Measurements from ENCODE around the gene BTBD1.
"Not testable (repeated sequence)": the region's sequence is repeated elsewhere in the genome, so short reads cannot be mapped to it uniquely, and the experiment has no call there.

The BTBD1 gene

DNA sequence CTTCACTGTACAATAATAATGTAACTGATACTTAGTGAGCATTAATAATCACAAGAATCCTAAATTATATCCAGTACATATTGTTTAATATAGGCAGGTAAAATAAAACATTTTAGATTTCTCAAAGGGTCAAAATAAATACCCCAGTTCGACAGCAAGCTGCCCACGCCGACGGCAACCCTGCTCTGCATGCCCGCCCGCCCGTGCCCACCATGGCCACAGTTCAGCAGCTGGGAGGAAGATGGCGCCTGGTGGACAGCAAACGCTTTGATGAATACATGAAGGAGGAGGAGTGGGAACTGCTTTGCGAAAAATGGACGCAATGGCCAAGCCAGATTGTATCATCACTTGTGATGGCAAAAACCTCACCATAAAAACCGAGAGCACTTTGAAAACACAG lies 22.9 kb downstream of the BTBD1 start:
- no peak overlapping the region for H3K4me3 ChIP-seq (replicated peaks; ENCODE audit: insufficient read depth, low read length)
- TF ChIP-seq POLR2AphosphoS5 (IDR thresholded peaks at IDR 0.05; ENCODE audit: low read depth) (no peak), SPI1 (IDR thresholded peaks at IDR 0.05; ENCODE audit: borderline replicate concordance, low read depth) (no peak), GABPA (IDR thresholded peaks at IDR 0.05; ENCODE audit: low read depth) (no peak)
- TF ChIP-seq, protein P1, sequence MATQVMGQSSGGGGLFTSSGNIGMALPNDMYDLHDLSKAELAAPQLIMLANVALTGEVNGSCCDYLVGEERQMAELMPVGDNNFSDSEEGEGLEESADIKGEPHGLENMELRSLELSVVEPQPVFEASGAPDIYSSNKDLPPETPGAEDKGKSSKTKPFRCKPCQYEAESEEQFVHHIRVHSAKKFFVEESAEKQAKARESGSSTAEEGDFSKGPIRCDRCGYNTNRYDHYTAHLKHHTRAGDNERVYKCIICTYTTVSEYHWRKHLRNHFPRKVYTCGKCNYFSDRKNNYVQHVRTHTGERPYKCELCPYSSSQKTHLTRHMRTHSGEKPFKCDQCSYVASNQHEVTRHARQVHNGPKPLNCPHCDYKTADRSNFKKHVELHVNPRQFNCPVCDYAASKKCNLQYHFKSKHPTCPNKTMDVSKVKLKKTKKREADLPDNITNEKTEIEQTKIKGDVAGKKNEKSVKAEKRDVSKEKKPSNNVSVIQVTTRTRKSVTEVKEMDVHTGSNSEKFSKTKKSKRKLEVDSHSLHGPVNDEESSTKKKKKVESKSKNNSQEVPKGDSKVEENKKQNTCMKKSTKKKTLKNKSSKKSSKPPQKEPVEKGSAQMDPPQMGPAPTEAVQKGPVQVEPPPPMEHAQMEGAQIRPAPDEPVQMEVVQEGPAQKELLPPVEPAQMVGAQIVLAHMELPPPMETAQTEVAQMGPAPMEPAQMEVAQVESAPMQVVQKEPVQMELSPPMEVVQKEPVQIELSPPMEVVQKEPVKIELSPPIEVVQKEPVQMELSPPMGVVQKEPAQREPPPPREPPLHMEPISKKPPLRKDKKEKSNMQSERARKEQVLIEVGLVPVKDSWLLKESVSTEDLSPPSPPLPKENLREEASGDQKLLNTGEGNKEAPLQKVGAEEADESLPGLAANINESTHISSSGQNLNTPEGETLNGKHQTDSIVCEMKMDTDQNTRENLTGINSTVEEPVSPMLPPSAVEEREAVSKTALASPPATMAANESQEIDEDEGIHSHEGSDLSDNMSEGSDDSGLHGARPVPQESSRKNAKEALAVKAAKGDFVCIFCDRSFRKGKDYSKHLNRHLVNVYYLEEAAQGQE (IDR thresholded peaks at IDR 0.05; ENCODE audit: insufficient replicate concordance, low read depth) = no peak
- DNase-seq (ENCODE audit: low read depth in 1 of 2, low spot score in 1 of 2) = no peak
- H3K27ac ChIP-seq (replicated peaks) = no peak overlapping the region
- no peaks in the 10 kb centered on the region for H3K27me3 ChIP-seq (ENCODE audit: insufficient read depth, poor library complexity, severe bottlenecking)

- no peak overlapping the region for H3K27ac ChIP-seq (replicated peaks)
- TF ChIP-seq, protein P1 (IDR thresholded peaks at IDR 0.05; ENCODE audit: insufficient replicate concordance, low read depth) = no peak
- no peak for TF ChIP-seq POLR2AphosphoS5 (IDR thresholded peaks at IDR 0.05; ENCODE audit: low read depth)
- no peak for TF ChIP-seq CTCF (IDR thresholded peaks at IDR 0.05; ENCODE audit: insufficient read depth, low read length)
- TF ChIP-seq GABPA (IDR thresholded peaks at IDR 0.05; ENCODE audit: low read depth) = no peak
- H3K27me3 ChIP-seq (ENCODE audit: insufficient read depth, poor library complexity, severe bottlenecking) = no peaks in the 10 kb centered on the region
- H3K4me3 ChIP-seq (replicated peaks; ENCODE audit: insufficient read depth, low read length) = no peak overlapping the region
- no peak for DNase-seq (ENCODE audit: low read depth in 1 of 2, low spot score in 1 of 2)
These were observed 27.8 kb downstream of the BTBD1 start for GRCh38 chr15:83039206-83039605.

DNA sequence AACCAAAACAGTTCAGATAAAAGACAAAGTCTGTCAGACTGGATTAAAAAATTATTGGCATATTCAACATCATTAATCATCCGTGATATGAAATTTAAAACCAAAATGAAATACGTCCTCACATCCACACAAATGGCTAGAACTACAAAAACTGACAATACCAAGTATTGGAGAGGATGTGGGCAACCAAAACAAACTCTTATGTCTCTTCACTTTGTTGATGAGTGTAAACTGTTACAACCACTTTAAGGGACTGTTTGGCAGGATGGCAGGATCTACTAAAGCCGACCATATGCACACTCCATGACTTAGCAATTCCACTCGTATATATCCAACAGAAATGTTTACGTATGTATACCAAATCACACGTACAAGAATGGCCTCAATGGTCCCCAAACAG lies 30.8 kb downstream of the BTBD1 start:
- Histone ChIP-seq H3K27me3 (ENCODE audit: insufficient read depth, poor library complexity, severe bottlenecking) (no peaks in the 10 kb centered on the region), H3K27ac (replicated peaks) (no peak overlapping the region), H3K4me3 (replicated peaks; ENCODE audit: insufficient read depth, low read length) (no peak overlapping the region)
- DNase-seq (ENCODE audit: low read depth in 1 of 2, low spot score in 1 of 2) = no peak
- TF ChIP-seq CTCF (IDR thresholded peaks at IDR 0.05; ENCODE audit: insufficient read depth, low read length) (no peak), GABPA (IDR thresholded peaks at IDR 0.05; ENCODE audit: low read depth) (no peak), POLR2AphosphoS5 (IDR thresholded peaks at IDR 0.05; ENCODE audit: low read depth) (no peak), SPI1 (IDR thresholded peaks at IDR 0.05; ENCODE audit: borderline replicate concordance, low read depth) (no peak)
- TF ChIP-seq, protein P1 (IDR thresholded peaks at IDR 0.05; ENCODE audit: insufficient replicate concordance, low read depth) = no peak

DNA sequence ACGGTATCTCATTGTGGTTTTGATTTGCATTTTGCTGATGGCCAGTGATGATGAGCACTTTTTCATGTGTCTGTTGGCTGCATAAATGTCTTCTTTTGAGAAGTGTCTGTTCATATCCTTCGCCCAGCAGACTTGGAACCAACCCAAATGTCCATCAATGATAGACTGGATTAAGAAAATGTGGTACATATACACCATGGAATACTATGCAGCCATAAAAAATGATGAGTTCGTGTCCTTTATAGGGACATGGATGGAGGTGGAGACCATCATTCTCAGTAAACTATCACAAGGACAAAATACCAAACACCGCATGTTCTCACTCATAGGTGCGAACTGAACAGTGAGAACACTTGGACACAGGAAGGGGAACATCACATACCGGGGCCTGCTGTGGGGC lies 35.8 kb downstream of the BTBD1 start:
- H3K27ac ChIP-seq (replicated peaks) = not testable (repeated sequence)

More for the DNA sequence above, 35.8 kb downstream of the BTBD1 start:
- not testable (repeated sequence) for DNase-seq (ENCODE audit: low read depth in 1 of 2, low spot score in 1 of 2); H3K27me3 ChIP-seq (ENCODE audit: insufficient read depth, poor library complexity, severe bottlenecking); H3K4me3 ChIP-seq (replicated peaks; ENCODE audit: insufficient read depth, low read length)

All from HL-60 (cell line).